VCaP (cell line): ENCODE measurements around the gene SMPD1.

Experiments
- H3K27ac ChIP-seq: fragments of 450-650 bp; 2 replicates; pipeline ENCODE4 v1.5.1; 2017
- TF ChIP-seq, protein P1 (sequence below): fragments of 450-650 bp; conservative IDR thresholded peaks from 2 replicates; pipeline ENCODE4 v1.5.1; 2017; ENCODE audit warnings: mild to moderate bottlenecking, moderate library complexity

SMPD1 gene

DNA sequence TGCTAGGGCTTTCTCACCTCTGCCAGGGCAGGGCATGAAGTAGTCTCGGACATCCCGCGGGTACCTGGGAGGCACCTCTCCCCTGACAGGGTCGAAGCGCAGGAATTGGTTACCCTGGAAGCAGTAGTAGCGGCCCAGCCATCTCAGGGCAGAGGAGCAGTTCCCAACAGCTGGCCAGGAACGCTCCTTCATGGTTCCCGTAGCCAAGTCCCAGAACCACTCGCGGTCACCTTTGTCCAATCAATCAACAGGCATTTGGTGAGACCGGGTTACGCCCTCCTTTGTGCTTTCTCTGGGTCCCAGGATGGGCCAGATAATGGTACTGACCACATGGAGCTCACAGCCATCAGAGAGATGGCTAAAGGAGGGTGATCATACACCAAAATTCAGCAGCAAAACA is 47.1 kb downstream of the SMPD1 start:
- no peak overlapping the region for H3K27ac ChIP-seq
- TF ChIP-seq, protein P1, sequence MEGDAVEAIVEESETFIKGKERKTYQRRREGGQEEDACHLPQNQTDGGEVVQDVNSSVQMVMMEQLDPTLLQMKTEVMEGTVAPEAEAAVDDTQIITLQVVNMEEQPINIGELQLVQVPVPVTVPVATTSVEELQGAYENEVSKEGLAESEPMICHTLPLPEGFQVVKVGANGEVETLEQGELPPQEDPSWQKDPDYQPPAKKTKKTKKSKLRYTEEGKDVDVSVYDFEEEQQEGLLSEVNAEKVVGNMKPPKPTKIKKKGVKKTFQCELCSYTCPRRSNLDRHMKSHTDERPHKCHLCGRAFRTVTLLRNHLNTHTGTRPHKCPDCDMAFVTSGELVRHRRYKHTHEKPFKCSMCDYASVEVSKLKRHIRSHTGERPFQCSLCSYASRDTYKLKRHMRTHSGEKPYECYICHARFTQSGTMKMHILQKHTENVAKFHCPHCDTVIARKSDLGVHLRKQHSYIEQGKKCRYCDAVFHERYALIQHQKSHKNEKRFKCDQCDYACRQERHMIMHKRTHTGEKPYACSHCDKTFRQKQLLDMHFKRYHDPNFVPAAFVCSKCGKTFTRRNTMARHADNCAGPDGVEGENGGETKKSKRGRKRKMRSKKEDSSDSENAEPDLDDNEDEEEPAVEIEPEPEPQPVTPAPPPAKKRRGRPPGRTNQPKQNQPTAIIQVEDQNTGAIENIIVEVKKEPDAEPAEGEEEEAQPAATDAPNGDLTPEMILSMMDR: no peak

DNA sequence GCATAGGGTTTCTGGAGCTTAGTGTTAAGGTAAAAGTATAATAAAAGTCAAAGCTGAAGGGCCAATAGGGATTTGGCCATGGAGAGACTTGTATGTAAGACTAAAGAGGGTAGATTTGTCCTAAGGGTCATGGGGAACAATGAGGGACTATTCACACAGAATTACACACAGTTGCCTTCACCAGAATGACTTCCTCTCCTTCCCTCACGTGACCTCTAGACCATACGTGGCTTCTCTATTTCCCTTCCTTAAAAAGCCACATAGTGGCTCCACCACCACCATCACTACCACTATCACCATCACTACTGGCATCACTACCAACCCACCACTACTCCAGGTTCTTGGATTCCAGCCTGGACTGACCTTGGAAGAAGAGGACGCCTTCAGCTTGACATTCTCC is 47.7 kb downstream of the SMPD1 start:
- TF ChIP-seq, protein P1: no peak

DNA sequence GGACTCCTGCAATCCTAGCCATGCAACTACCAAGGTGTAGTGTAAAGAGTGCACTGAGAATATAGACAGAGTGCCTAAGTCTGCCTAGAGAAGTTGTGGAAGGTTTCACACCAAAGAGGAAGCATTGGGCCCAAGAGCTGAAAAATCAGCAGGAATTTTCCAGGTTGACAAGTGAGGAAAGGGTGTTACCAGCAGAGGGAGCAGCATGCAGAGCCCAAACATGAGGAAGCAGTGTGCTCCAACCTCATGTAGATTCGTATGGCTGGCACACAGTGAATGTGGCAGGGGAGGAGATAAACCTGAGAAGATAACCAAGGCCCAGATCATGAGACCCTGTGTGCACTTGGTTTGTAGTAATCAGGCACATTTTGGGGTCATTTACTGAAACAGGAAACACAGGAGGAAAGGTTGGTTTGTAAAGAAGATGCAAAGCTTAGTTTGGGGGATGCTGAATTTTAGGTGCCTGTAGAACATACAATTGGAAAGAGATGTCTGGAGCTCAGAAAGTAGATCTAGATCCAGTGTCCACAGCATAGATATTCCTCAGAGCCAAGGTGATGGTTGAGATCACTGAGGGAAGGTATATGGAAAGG is 48.8 kb downstream of the SMPD1 start:
- H3K27ac ChIP-seq: no peak overlapping the region
- TF ChIP-seq, protein P1: peak; percentile 73

More for the DNA sequence above, 47.7 kb downstream of the SMPD1 start:
- H3K27ac ChIP-seq: no peak overlapping the region

DNA sequence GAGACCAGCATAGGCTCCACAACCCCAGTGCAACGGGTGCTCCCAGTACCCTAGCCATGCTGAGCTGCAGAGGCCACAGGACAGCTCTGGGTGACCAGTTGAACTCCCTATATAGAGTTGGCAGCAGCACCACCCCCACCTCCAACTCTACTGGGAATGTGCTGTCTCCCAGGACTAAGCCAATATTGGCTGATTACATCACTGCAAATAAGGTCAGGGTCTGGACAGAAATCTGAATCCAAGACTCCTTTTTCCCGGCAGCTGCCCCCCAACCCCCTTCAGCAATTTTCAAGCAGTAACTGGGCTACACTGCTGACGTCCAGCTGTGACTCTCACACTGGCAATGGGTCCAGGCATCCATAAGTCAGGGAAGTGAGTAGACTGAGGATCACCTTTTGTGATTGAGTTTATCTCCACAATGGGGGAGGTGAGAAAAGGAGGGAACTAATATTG is 50.7 kb downstream of the SMPD1 start, which contains the start of gene HPX:
HPX (minus strand) TSS at position 82 of the 453 bp plus-strand sequence; CDS start at position 58, 24 bp downstream.
- TF ChIP-seq, protein P1: no peak
- no peak within 1 kb of the TSS for H3K27ac ChIP-seq

DNA sequence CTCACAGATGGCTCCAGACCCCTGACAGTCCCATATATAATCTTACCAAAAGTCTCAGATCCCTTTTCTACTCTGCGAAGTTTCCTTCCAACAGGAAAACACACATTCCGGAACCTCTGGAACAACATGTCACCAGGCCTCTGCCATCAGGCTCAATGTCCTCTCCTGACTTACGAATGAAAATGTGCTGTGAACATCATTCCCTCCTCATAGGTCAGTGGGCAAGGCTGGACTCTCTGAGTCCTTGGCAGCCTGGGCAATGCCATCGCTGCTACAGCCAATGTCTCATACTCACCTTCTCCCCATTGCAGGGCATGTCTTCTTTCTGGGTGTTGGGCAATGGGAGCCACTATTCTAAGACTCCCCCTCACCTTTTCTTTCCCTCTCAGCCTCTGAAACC is 52.2 kb downstream of the SMPD1 start:
- TF ChIP-seq, protein P1: no peak
- no peak overlapping the region for H3K27ac ChIP-seq

DNA sequence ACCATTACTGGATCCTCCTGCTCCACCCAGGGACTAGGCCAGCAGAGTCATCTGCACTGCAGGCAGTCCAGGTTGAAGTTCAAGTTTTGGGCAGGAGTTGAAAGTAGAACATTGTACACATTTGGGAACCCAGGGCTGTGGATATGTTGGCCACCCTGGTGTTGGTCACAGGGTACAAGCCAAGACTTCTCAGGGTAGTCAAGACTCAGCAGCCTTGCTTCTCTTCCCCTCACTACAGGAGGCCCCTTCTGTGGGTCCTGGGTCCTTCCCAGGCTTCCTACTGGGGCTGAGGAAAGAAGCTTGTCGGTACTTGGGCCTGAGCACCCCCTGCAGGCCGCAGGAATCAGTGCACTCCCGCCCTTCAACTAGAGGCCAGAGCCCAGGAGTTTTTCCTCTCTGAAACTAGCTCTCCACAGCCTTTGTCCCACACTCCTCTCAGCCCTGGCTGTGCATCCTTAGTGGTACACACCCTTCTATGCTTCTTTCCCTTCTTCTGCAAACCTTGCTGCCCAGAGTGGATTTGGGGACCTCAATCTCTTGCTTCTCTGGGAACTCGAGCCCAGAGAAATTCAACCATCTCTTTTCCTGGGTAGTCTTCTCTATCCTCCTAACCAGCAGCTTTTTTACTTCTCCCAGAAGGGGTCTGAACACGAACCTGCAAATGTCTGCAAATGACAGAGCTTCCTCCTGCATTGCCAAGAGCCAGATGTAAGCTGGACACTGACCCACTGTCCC is 53.2 kb downstream of the SMPD1 start:
- TF ChIP-seq, protein P1: peak; percentile 73
- no peak overlapping the region for H3K27ac ChIP-seq
